GM18907 (cell line): ENCODE measurements around the gene KLK12.

Experiments used
- ATAC-seq: cut with Tn5 transposase; IDR thresholded peaks from one replicate; pipeline ENCODE4 v1.9.1; 2021; ENCODE audit warnings: mild to moderate bottlenecking, moderate library complexity; ENCODE audit not compliant: unreplicated experiment

Gene KLK12, protein sequence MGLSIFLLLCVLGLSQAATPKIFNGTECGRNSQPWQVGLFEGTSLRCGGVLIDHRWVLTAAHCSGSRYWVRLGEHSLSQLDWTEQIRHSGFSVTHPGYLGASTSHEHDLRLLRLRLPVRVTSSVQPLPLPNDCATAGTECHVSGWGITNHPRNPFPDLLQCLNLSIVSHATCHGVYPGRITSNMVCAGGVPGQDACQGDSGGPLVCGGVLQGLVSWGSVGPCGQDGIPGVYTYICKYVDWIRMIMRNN

DNA sequence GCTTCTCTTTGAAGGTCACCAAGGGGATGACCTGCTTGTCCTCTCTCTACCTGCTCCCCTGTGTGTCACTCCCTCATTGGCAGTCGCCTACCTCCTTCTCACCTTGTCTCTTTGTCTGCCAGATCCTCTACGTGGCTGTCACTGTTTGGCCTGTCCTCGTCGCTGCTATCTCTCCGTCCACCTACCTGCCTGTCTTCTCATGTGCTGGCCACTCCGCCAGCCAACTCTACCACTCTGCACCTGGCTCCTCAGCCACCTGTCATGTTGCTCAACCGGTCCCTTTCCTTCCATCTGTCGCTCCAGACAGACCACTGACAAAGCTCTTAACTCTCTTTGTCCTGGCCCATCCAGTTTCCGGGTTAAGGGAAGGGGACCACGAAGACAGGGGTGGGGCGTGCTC, at the start of gene KLK12:
KLK12 (minus strand) TSS at position 299 of the 400 bp plus-strand sequence. CDS start 381 bp downstream, outside the sequence.
- no peak for ATAC-seq

DNA sequence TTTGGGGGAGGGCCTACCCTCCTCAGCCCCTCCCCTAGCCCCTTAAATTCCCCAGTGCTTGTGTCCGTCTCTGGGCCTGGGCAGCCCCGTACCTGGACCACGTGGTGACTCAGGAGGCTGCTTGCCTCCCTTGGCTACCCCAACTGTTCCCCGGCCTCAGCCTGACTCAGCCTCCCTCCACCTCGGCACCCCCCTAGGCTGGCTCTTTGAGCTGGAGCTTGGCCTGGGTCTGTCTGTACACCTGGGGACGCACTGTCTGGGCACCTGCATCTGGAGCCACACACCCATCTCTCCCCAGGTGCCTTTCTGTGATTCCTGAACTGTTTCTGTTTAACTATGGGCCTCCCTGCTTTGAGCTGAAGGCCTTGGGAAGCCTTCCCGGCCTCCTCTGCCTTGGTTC, 49.7 kb upstream of the KLK12 start:
- no peak for ATAC-seq

DNA sequence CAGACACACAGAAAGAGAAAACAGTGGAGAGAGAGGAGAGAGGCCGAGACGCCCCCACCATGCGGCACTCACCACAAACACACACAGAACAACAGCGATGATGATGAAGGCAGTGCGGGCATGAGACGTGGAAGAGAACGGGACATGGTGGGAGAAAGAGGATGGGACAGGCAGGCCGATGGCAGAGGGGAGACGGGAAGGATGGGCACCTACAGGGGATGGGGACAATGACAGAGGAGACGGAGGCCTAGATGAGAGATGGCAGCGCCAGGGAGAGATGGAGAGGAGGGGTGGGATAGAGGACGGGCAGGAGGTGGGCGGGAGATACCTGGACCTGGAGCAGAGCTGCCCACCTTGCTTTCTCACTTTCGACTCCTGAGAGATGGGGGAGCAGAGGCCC, 49.0 kb upstream of the KLK12 start:
- ATAC-seq = no peak

DNA sequence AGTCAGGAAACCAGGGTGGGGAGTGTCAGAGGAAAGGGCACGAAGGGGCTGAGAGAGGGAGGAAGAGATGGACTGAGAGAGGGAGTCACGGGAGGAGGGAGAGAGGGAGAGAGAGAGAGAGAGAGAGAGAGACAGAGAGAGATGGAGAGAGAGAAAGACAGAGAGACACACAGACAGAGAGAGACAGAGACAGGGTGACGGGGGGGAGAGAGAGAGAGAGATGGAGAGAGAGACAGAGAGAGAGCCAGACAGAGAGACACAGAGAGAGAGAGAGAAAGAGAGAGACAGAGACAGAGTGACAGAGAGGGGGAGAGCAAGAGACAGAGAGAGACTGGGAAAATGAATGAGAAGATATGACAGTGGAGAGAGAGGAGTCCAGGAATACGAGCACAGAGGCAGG, 48.4 kb upstream of the KLK12 start:
- ATAC-seq = no peak

DNA sequence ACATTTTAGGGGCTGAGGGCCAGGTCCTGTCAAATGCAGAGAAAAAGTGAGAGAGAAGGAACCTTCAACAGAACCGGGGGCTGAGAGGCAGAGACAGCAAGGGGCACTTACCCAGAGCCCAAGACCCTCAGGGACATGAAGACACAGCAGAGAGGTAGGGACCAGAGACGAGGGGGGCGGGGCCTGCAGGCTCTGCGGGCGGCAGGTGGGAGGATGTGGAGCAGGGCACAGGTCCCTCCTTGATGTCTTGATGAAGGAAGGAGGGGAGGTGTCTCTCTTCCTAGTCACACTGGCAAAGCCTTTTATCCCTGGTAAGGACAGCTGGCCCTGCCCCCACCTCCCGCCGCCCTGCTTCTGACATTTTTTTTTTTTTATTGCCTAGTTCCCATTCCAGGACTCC, 47.8 kb upstream of the KLK12 start, which contains the start of gene KLK14:
KLK14 (minus strand) TSS at position 277 of the 400 bp plus-strand sequence; CDS start at position 4, 273 bp downstream.
- ATAC-seq = no peak

DNA sequence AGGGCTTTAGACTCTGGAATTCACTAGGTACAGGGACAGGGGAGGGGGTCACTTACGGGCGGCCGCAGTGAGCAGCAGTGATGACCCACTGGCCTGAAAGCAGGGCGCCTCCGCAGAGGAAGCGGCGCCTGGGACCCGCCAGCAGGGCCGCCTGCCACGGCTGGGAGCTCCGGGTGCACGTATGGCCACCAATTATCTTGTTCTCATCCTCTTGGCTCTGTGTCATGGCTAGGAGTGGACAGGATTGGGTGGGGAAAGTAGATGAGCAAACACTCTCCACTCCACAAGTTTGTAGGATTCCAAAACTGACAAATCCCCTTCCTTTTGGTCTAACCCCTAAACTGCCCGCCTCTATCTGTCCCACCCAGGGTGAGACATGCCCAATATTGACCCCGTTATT, 46.7 kb upstream of the KLK12 start:
- no peak for ATAC-seq

DNA sequence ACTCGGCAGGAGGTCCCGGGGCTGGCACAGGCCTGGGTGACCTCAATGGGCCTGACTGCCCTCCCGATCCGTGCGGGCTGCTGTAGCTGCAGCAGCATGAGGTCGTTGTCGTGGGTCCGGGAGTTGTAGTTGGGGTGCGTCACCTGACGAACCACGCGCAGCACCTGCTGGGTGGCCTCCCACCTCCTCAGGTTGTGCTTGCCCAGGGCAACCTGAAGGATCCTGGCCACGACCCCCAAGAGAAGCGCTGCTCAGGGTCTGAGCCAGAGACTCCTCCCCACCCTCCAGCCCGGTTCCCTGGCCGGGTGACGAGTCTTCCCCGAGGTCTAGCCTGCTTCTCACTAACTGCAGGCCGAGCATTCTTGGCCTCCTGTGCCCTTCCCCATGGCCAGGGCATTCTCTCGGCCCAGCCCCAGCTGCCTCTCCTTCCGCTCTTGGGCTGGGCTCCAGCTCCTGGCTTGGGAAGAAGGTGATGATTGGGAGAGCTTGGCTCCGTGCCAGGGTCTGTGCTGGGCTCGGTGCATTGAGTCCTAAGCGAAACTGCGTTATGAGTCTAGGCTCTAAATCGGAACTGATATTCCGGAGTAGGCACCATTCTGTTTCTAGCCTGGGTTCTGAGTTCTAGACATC, 44.8 kb upstream of the KLK12 start:
- no peak for ATAC-seq

DNA sequence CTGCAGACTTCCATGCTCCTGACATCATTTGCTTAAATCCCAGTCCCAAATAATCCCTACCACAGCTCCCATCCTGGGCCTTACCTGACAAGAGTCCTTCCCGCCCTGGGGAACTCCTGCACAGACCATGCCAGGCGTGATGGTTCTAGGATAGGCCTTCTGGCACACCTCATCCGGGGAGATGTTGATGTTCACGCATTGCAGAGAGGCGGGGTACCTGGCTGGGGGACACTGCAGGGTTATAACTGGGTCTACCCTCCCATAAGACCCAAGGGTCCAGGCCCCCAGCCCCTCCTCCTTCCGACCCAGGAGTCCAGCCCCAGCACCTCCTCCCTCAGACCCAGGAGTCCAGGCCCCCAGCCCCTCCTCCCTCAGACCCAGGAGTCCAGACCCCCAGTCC, 43.9 kb upstream of the KLK12 start:
- ATAC-seq = no peak

DNA sequence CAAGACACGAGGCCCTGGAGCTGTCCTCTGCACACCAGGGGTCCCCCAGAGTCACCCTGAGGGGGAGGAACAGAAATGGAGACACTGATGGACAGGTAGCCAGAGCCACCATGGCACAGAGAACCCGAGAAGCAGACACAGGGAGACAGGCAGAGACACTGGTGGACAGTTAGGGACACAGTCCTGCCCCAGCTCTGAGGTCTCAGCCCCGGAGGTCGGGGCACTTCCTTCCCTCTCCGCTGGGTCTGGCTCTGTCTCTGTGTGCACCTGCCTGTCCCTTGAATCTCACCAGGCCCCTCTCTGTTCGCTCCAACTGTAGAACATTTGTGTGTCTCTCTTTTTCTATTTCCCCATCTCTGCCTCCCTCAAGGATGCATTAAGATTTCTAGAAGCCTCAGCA, 43.3 kb upstream of the KLK12 start:
- ATAC-seq = no peak

DNA sequence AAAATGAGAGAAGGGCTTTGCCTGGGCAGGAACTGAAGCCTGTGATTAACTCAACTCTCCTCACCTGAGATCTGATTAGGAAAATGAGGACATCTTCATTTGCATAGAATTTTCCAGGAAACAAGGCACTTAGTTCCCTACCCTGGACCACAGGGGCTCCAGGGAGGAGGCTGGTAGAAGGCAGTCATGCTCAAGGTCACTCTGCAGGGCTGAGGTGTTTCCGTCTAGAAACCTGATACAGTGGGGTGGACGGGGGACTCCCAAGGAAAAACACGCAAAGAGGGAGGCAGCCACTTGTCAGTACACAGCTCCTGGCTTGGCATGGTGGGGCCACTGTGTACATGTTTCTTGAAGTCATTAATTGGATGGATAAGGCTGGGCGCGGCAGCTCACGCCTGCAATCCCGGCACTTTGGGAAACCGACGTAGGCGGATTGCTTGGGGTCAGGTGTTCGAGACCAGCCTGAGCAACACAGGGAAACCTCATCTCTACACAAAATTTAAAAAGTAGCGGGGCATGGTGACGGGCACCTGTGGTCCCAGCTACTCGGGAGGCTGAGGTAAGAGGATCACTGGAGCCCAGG, 41.9 kb upstream of the KLK12 start:
- ATAC-seq = no peak

DNA sequence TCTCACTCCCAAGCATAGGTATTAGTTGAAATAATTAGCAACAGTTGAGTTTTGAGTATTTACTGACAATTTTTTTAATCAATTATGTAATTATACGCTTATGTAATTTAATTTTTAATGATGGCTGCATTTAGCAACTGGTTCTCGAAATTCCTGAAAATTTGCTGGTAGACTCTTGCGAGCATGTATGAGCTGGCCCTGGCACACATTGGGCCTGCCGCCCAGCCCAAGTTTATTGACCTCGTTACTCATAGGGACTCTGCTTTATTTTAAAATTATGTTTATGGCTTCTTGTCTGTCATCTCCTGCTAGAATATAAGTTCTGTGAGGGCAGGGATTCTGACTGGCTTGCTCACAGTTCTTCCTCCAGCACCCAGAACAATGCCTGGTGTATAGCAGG, 41.2 kb upstream of the KLK12 start:
- no peak for ATAC-seq

DNA sequence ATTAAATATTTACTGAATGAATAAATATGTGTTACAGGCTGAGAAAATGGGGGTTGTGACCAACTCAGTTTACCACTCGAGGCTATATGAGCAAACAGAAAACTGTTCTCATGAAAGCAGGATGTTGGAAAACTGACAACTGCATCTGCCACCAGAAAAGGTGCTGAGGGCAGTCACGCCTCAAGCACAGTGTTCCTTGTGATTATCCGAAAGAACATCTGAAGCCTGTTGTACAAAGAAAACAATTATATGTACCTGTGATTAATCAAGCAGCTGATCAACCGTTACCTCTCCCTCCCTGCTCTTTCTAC, 36.2 kb upstream of the KLK12 start:
- no peak for ATAC-seq

DNA sequence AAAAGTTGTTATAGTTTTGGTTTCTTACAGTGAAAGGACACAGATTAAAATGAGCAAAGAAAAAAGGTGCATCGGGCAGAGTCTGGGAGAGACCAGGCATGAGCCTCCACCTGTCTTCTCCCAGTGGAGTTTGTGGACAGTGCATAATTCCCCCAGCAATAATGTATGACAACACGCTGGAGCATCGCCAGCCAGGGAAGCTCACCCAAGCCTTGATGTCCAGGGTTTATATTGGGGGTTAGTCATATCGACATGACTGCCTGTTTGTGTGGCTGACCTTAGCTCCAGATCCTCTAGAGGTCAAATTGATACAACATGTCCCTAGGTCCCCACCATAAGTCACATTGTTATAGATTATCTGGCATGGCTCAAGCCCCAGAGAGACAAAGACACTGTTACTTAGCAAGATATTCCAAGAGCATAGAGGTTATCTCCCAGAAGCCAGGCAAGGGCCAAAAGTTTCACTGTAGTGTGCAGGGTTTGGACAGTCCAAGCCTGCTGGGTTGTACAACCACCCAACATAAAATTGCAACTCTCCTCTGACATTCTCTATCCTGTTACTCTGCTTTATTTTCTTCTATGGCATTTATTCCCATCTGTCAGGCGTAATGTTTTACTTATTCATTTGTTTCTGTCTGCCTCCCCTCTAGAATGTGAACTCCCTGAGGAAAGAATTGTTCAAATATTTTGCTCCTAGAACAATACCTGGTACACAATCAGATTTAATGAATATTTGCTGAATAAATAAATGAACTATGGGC, 35.7 kb upstream of the KLK12 start:
- ATAC-seq = no peak

DNA sequence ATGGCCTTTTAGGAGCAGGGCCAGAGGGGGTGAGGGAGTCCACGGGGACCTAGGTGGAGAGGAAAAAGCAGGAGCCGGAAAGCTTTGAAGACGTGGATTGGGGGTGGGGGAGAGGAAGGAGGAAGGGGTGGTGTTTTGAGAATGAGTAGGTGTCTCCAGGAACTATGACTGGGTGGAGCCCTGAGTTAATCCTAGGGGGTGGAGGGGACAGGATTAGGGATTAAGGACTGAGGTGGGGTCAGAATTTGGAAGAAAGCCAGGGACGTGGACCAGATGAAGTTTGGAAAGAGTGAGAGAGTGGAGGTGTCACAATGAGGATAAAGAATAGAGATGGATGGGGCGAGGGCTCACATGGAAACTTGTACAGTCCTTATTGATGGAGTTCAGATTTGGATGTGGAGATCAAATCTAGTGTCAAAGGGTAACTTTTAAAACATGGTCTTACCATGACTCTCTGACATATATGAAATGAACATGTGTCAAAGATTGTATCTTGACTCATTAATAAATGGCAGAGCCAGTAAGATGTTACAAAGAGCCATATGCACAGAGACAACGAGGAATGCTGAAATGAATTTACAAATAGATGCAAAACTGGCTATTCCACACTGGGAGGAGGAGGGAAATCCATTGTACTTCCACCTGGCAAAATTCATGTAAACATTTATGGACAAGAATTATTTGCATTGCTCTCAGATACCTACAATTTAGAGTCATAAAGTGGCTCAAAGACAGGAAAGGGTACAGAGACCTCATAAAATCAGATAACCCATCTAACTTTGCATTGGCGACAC, 31.8 kb upstream of the KLK12 start:
- no peak for ATAC-seq

DNA sequence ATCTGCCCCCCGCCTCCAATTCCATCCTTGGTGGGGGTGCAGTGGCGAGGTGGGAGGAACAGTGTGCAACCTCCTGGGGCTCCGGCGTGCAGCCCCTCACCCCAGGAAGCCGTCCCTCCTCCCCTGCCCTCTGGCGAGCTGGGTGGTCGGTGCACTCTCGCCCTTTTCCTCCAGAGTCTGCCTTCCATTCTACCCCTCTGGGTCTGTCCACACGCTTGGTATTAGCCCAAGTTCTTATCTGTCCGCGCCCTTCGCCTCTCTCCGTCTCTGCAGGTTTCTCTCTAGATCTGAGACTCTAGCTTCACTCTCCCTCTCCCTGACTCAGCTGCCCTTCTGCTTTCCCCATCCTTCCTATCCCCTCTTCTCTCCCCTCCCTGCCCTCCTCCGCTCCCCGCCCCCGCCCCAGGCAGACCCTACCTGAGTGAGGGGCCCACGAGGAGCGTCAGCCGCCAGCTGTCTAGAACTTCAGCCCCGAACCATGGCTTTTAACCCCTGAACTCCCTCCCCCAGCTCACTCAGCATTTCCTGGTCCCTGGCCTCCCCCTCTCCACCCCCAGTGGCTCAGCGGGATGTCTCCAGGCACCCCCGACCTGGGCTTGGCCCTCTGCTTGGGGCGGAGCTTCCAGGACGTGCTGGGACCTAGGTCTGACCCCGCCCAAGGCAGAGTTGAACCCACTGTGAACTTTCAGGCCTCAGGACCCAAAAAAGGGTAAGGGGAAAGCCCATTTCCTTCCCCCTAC, 30.6 kb upstream of the KLK12 start:
- no peak for ATAC-seq

DNA sequence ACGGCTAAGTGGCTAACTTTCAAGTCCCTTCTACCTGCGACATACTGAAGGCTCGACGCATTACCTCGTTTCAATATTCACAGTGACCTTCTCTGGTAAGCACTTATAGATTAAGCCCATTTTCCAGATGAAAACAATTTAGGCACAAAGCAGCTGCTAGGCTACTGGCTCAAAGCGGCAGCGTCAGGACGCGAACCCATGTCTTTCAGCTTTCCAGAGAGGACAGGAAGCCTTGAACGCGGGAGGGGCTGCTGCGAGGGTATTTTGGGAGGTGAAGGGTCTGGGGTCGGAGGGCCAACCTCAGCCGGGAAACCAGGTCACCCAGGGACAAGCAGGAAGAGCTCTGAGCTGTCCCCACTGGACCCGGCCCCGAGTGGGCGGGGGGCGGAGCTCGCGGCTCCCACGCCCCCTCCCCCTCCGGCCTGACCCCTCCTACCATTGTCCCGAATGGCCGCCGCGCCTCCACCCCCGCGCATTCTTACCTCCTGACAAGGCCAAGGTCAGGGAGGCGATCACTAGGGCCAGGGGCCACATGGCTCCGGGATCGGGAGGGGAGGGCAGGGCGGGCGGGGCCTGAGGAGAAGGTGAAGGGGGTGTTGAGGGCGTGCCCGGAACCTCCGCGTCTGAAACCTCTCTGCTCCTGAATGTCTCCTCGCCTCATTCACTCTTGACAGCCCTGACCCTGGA, 29.9 kb upstream of the KLK12 start, which contains the start of gene KLK13:
KLK13 (minus strand) TSS at position 559 of the 687 bp plus-strand sequence; CDS start at position 534, 25 bp downstream.
- no peak for ATAC-seq

DNA sequence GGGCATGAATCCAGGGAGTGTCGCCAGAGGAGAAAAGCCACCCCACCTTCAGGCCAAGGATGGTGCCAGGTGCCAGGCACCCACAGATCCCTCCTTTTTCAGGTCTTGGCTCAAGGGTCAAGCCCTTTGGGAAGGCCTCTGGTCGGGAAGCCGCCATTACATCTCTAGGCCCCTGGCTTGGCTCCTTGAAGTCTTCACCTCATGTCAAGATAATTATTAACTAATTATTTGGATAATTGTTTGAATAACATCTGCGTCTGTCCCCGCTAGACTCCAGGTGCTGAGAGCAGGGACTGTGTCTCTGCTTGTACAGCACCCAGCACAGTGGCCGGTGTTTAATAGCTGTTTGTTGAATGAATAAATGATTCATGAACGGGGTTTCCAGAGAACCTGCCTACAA, 28.9 kb upstream of the KLK12 start:
- no peak for ATAC-seq

DNA sequence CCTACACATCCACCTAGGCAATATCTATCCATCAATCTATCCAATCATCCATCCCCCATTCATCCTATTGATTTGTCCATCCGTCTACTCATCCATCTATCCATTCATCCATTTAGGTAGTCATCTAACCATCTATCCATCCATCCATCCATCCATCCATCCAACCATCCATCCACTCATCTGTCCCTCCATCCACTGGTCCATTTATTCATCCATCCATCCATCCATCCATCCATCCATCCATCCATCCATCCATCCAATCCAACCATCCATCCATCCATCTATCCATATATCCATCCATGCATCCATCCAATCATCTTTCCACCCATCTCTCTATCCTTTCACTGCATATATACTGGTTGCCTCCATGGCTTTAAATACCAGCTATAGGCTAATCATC, 26.2 kb upstream of the KLK12 start:
- ATAC-seq = no peak

DNA sequence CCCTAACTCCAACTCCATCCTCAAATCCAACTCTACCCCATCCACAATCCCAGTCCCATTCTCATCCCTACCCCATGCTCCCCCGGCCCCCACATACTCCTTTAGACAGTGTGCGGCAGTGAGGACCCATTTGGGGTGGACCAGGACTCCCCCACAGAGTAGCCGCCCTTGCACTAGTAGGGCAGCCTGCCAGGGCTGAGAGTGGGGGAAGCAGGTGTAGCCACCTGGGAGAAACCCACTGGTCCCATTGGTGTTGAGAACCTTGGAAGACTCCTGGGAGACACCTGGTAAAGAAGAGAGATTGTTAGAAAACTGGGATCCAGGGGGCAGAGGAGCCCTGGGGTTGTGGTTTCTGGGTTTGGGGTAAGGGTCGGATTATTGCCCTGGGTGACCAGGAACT, 25.5 kb upstream of the KLK12 start:
- ATAC-seq = no peak

DNA sequence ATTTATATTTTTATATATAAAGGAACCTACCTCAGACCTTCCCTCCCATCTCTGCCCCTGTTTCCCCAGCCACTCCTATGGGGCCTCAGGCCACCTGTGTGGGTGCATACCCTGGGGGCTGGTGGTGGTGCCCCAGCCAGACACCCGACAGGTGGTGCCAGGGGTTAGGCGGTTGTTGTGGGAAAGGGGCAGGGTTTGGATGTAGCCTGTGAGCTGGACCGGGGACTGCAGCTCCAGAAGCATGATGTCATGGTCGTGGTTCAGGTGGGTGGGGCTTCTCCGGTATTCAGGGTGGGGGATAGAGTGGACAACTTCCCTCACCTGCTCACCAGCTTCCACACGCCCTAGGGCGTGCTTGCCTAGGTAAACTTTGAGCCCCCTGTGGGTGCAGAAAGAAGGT, 24.9 kb upstream of the KLK12 start:
- ATAC-seq = no peak
